Measurements from ENCODE around the gene TUBB6.

DNA sequence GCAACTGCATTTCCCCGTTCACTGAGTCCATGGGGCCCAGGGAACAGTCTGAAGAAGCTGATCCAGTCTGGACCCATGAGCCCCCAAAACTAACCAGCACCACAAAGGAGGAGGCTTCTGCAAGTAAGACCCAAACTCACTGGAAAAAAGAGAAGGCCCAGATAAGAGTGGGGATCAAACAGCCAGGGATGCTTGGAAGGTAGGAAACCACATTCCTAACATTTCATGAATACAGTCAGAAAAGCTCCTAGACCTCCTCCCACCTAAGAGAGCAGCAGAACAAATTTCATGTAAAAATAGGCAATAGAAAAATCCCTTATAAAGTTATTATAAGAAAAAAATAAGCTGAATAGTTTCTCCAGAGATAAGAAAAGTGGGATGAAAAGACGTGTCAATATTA, 30.3 kb downstream of the TUBB6 start:
- TF ChIP-seq, protein P1, sequence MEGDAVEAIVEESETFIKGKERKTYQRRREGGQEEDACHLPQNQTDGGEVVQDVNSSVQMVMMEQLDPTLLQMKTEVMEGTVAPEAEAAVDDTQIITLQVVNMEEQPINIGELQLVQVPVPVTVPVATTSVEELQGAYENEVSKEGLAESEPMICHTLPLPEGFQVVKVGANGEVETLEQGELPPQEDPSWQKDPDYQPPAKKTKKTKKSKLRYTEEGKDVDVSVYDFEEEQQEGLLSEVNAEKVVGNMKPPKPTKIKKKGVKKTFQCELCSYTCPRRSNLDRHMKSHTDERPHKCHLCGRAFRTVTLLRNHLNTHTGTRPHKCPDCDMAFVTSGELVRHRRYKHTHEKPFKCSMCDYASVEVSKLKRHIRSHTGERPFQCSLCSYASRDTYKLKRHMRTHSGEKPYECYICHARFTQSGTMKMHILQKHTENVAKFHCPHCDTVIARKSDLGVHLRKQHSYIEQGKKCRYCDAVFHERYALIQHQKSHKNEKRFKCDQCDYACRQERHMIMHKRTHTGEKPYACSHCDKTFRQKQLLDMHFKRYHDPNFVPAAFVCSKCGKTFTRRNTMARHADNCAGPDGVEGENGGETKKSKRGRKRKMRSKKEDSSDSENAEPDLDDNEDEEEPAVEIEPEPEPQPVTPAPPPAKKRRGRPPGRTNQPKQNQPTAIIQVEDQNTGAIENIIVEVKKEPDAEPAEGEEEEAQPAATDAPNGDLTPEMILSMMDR (IDR thresholded peaks at IDR 0.05; ENCODE audit: low read depth, low read length), result no peak
- no peak for TF ChIP-seq MYC (IDR thresholded peaks at IDR 0.05; ENCODE audit: low read depth, low read length)
- TF ChIP-seq POLR2A (IDR thresholded peaks at IDR 0.05; ENCODE audit: extremely low read depth, insufficient read length), result no peak
